ENCODE data around the gene FADD. TPM values are rescaled to one million over a fixed set of nuclear protein-coding genes. Genes with fewer than 3 reads are reported as not detected.

FADD gene
- total RNA-seq, 1 donor from 2014 or later = 18.9 TPM

DNA sequence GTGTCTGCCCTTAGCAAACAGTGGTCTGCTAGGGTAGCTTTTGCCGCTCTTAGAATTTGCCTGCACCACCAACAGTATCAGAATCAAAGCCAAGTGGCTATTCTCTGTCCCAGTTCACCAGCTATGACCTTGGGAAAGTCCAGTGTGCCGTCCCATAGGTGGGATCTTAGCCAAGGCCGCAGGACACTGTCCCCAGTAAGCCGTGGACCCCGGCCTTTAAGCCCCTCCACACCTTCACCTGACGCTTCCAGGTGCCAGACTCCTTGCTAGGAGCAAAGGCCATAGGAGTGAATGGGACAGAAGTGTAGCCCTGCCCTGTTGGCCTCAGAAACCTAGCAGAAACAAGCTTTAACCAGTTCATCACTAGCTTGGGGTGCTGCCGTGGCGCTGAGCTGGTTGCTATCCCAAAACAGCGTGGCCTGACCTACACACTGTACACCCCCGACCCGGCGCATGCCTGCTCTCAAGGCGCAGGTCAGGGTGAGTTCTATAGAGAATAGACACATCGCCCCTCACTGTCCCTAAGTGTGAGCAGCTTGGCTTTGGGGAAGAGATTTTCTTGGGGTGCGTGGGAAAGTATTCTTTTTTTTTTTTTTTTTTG is 4.5 kb downstream of the FADD start:
- no peak for DNase-seq (ENCODE audit: low spot score)
- Mint-ChIP-seq H3K4me3 (no peak overlapping the region), H3K27ac (no peak overlapping the region), H3K9me3 (no peaks in the 10 kb centered on the region), H3K36me3 (peaks cover 22% of the 10 kb centered on the region), H3K4me1 (peaks cover 24% of the 10 kb centered on the region), H3K27me3 (ENCODE audit: insufficient read depth, low read depth) (peaks cover 4% of the 10 kb centered on the region)
- Histone ChIP-seq H3K27me3 (no peaks in the 10 kb centered on the region), H2AFZ (replicated peaks) (no peak overlapping the region), H4K20me1 (ENCODE audit: low read depth) (peaks cover 54% of the 10 kb centered on the region), H3K27ac (no peak overlapping the region), H3F3A (ENCODE audit: low read depth) (peaks cover 9% of the 10 kb centered on the region), H3K4me2 (no peak overlapping the region), H3K4me1 (peaks cover 12% of the 10 kb centered on the region), H3K9me3 (ENCODE audit: low read depth) (no peaks in the 10 kb centered on the region), H3K9ac (no peak overlapping the region), H3K79me2 (ENCODE audit: low read depth) (peaks cover 29% of the 10 kb centered on the region), H3K4me3 (no peak overlapping the region), H3K36me3 (no peaks in the 10 kb centered on the region)
- TF ChIP-seq EZH2 (IDR thresholded peaks at IDR 0.05) (no peak), EZH2phosphoT487 (IDR thresholded peaks at IDR 0.05) (no peak)
- TF ChIP-seq, protein P1, sequence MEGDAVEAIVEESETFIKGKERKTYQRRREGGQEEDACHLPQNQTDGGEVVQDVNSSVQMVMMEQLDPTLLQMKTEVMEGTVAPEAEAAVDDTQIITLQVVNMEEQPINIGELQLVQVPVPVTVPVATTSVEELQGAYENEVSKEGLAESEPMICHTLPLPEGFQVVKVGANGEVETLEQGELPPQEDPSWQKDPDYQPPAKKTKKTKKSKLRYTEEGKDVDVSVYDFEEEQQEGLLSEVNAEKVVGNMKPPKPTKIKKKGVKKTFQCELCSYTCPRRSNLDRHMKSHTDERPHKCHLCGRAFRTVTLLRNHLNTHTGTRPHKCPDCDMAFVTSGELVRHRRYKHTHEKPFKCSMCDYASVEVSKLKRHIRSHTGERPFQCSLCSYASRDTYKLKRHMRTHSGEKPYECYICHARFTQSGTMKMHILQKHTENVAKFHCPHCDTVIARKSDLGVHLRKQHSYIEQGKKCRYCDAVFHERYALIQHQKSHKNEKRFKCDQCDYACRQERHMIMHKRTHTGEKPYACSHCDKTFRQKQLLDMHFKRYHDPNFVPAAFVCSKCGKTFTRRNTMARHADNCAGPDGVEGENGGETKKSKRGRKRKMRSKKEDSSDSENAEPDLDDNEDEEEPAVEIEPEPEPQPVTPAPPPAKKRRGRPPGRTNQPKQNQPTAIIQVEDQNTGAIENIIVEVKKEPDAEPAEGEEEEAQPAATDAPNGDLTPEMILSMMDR (IDR thresholded peaks at IDR 0.05) = no peak

DNA sequence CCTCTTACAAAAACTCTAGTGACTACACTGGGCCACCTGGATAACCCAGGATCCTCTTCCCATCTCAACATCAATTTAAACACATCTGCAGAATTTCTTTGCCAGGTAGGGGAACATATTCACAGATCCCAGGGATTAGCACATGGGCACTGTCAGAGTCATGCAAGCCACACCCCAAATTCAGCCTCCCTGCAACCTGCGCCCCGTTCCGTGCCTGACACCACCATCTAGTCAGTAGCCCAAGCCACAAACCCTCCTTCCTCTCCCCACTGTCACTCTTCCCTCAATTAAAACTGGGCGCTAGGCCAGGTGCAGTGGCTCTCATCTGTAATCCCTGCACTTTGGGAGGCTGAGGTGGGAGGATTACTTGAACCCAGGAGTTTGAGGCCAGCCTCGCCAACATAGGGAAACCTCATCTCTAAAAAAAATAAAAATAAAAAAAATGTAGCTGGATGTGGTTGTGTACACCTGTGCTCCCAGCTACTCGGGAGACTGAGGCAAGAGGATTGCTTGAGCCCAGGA is 6.4 kb downstream of the FADD start:
- no peaks in the 10 kb centered on the region for H3K27me3 ChIP-seq
- no peak overlapping the region for H3K27ac Mint-ChIP-seq
- H3K4me3 ChIP-seq = no peak overlapping the region
- no peak overlapping the region for H3K9ac ChIP-seq
- H3K9me3 Mint-ChIP-seq = no peaks in the 10 kb centered on the region
- no peak overlapping the region for H3K4me3 Mint-ChIP-seq
- H3K4me2 ChIP-seq = no peak overlapping the region
- peaks cover 4% of the 10 kb centered on the region for H3K27me3 Mint-ChIP-seq (ENCODE audit: insufficient read depth, low read depth)
- H4K20me1 ChIP-seq (ENCODE audit: low read depth) = peaks cover 46% of the 10 kb centered on the region
- H3K4me1 ChIP-seq = peaks cover 15% of the 10 kb centered on the region
- H3K36me3 ChIP-seq = no peaks in the 10 kb centered on the region
- TF ChIP-seq EZH2phosphoT487 (IDR thresholded peaks at IDR 0.05) = no peak
- no peak for TF ChIP-seq EZH2 (IDR thresholded peaks at IDR 0.05)
- H3K36me3 Mint-ChIP-seq = peaks cover 22% of the 10 kb centered on the region
- H2AFZ ChIP-seq (replicated peaks) = no peak overlapping the region
- no peaks in the 10 kb centered on the region for H3K9me3 ChIP-seq (ENCODE audit: low read depth)
- peaks cover 22% of the 10 kb centered on the region for H3K4me1 Mint-ChIP-seq
- H3K27ac ChIP-seq = no peak overlapping the region
- no peak for DNase-seq (ENCODE audit: low spot score)
- H3F3A ChIP-seq (ENCODE audit: low read depth) = peaks cover 9% of the 10 kb centered on the region
- peaks cover 16% of the 10 kb centered on the region for H3K79me2 ChIP-seq (ENCODE audit: low read depth)

DNA sequence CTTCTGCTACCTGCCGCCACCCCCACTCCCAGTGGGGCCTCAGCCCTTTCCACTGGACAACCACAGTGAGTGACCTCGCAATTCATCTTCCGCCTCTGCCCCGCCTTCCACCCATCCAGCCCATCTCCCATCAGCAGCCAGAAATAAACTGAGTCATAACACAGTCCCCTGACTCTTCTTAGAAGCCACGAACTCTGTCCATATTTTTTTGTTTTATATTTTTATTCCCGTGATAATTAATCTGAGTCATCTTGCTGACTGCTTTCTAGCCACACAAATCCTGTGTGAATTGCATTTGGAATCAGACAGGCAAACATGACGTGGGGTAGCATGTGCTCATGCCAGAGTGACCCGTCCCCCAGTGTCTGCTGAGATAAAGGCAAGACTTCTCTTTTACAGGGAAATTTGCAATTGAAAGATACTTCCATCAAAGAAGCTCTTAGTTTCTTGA is 7.0 kb downstream of the FADD start:
- peaks cover 10% of the 10 kb centered on the region for H3K79me2 ChIP-seq (ENCODE audit: low read depth)
- H2AFZ ChIP-seq (replicated peaks) = no peak overlapping the region
- peaks cover 22% of the 10 kb centered on the region for H3K36me3 Mint-ChIP-seq
- no peaks in the 10 kb centered on the region for H3K36me3 ChIP-seq
- peak overlapping the region; percentile 34 for H3K27ac Mint-ChIP-seq
- H3K4me3 Mint-ChIP-seq = no peak overlapping the region
- no peaks in the 10 kb centered on the region for H3K9me3 ChIP-seq (ENCODE audit: low read depth)
- H3K4me1 Mint-ChIP-seq = peaks cover 16% of the 10 kb centered on the region
- H3K9me3 Mint-ChIP-seq = no peaks in the 10 kb centered on the region
- H3K4me2 ChIP-seq = no peak overlapping the region
- peaks cover 9% of the 10 kb centered on the region for H3F3A ChIP-seq (ENCODE audit: low read depth)
- TF ChIP-seq EZH2phosphoT487 (IDR thresholded peaks at IDR 0.05) (no peak), EZH2 (IDR thresholded peaks at IDR 0.05) (no peak)
- TF ChIP-seq, protein P1 (IDR thresholded peaks at IDR 0.05) = no peak
- no peak overlapping the region for H3K27ac ChIP-seq
- H3K4me1 ChIP-seq = peaks cover 12% of the 10 kb centered on the region
- H3K27me3 Mint-ChIP-seq (ENCODE audit: insufficient read depth, low read depth) = peaks cover 4% of the 10 kb centered on the region
- no peak overlapping the region for H3K4me3 ChIP-seq
- no peaks in the 10 kb centered on the region for H3K27me3 ChIP-seq
- peaks cover 39% of the 10 kb centered on the region for H4K20me1 ChIP-seq (ENCODE audit: low read depth)
- no peak for DNase-seq (ENCODE audit: low spot score)
- no peak overlapping the region for H3K9ac ChIP-seq

DNA sequence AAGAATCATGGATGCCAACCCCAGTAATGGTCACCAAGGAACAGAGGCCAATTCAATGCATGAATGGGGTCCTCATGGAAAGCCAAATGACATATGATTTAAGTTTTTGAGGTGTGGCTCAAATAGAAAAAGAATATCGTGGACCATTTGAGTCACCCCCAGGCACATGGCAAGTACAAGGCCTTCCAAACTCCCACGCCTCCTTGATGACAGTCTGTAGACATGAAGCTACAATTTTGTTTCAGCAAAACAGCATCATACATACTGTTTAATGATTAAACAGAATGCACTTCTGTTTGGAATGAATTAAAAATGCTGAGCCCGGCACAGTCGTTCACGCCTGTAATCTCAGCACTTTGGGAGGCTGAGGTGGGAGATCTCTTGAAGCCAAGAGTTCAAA is 7.4 kb downstream of the FADD start:
- Mint-ChIP-seq H3K27me3 (ENCODE audit: insufficient read depth, low read depth) (peaks cover 1% of the 10 kb centered on the region), H3K27ac (no peak overlapping the region), H3K36me3 (peaks cover 20% of the 10 kb centered on the region), H3K4me3 (no peak overlapping the region), H3K9me3 (no peaks in the 10 kb centered on the region), H3K4me1 (peaks cover 12% of the 10 kb centered on the region)
- H3K4me2 ChIP-seq = no peak overlapping the region
- H3K79me2 ChIP-seq (ENCODE audit: low read depth) = peaks cover 5% of the 10 kb centered on the region
- DNase-seq (ENCODE audit: low spot score) = no peak
- no peak overlapping the region for H3K9ac ChIP-seq
- H3K4me1 ChIP-seq = peaks cover 12% of the 10 kb centered on the region
- no peaks in the 10 kb centered on the region for H3K9me3 ChIP-seq (ENCODE audit: low read depth)
- H3K27me3 ChIP-seq = no peaks in the 10 kb centered on the region
- no peaks in the 10 kb centered on the region for H3K36me3 ChIP-seq
- H3K4me3 ChIP-seq = no peak overlapping the region
- H2AFZ ChIP-seq (replicated peaks) = no peak overlapping the region
- no peak overlapping the region for H3K27ac ChIP-seq
- H4K20me1 ChIP-seq (ENCODE audit: low read depth) = peaks cover 35% of the 10 kb centered on the region
- TF ChIP-seq EZH2 (IDR thresholded peaks at IDR 0.05) (no peak), EZH2phosphoT487 (IDR thresholded peaks at IDR 0.05) (no peak)
- TF ChIP-seq, protein P1 (IDR thresholded peaks at IDR 0.05) = no peak
- peaks cover 9% of the 10 kb centered on the region for H3F3A ChIP-seq (ENCODE audit: low read depth)
